ENCODE results near the gene CAMTA2.

- TF ChIP-seq EP300 (IDR thresholded peaks at IDR 0.05; ENCODE audit: low read depth): no peak
- no peak for TF ChIP-seq POLR2A (IDR thresholded peaks at IDR 0.05)
- no peak for TF ChIP-seq CTCF (IDR thresholded peaks at IDR 0.05)
- no peak for TF ChIP-seq POLR2AphosphoS5 (IDR thresholded peaks at IDR 0.05)
Measured at GRCh38 chr17:5033352-5034015, 46.0 kb upstream of the CAMTA2 start.
